GM18499 (cell line): ENCODE results near the gene KCNG3.

Source experiments
- ATAC-seq: cut with Tn5 transposase; IDR thresholded peaks from one replicate; pipeline ENCODE4 v1.9.1; 2021; ENCODE audit warnings: moderate number of reproducible peaks; ENCODE audit not compliant: insufficient read depth, unreplicated experiment

The KCNG3 gene, protein sequence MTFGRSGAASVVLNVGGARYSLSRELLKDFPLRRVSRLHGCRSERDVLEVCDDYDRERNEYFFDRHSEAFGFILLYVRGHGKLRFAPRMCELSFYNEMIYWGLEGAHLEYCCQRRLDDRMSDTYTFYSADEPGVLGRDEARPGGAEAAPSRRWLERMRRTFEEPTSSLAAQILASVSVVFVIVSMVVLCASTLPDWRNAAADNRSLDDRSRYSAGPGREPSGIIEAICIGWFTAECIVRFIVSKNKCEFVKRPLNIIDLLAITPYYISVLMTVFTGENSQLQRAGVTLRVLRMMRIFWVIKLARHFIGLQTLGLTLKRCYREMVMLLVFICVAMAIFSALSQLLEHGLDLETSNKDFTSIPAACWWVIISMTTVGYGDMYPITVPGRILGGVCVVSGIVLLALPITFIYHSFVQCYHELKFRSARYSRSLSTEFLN

DNA sequence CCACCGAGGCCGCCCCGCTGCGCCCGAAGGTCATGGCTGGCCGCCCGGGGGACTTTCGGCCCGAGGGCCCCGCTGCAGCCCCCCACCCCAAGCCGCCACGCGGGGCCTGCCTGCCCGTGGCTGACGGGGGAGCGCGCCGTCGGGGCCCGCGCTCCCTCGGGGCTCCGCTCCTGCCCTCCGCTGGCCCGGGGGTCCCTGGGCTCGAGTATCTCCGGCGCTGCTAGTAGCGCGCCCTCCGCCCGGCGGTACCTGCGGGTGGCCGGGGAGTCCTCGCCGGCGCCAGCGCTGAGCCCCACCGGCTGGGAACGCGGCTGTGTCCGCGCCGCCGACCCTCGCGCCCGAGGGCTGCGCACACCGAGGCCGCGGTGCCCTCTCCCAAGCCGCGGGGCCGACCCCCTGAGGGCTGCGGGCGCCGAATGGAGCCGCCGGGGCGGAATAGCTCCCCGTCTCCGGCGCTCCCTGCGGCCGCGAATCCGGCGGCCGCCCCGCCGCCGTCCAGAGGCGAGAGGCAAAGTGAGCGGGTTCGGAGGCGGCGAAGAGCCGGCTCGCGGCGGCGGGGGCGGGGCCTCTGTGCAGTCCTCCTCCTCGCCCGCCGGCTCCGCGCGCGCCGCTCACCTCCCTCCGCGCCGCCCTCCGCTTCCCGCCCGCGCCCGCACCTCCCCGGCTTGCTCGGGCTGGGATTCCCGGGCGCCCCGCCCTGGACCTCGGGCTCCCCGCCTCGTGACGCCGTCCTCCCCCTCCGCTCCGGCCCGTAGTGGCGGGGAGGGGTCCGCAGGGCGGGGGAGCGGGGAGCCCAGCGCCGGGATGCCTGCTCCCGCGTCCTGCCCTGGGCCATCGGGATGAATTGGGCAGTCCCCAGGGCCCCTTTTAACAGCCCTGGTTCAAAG is at the start of gene KCNG3:
KCNG3 (minus strand) TSS at position 515 of the 887 bp plus-strand sequence; CDS start at position 34, 481 bp downstream.
- ATAC-seq: no peak

DNA sequence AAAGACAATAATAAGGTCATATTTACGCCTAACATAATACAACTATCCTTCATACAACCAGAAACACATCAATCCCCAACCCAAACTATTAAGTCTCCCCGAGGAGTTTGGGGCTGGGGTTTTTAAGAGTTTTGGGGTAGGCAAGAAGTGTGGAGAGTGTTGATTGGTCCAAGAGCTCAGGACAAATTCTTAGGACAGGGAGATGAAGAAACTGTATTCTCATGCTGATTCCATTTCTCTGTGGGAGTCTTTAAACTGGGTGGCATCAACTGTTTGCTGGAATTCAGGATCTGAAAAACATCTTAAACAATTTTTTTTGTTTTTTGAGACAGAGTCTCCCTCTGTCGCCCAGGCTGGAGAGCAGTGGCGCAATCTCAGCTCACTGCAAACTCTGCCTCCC is 49.1 kb upstream of the KCNG3 start:
- ATAC-seq: no peak

DNA sequence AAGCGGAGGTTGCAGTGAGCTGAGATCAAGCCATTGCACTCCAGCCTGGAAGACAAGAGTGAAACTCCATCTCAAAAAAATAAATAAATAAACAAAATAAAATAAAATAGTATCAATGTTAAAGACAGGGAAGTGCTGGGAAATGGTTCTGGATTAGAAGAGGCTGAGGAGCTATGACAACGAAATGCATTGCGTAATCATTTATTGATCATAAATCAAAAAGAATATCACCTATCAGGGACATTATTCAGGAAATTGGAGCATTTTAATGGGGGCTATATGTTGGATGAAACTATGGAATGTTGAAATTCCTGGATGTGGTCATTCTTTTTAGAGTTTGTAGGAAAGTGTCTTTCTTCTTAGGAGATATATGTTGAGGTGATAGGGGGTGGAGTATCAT is 43.7 kb upstream of the KCNG3 start:
- ATAC-seq: no peak

DNA sequence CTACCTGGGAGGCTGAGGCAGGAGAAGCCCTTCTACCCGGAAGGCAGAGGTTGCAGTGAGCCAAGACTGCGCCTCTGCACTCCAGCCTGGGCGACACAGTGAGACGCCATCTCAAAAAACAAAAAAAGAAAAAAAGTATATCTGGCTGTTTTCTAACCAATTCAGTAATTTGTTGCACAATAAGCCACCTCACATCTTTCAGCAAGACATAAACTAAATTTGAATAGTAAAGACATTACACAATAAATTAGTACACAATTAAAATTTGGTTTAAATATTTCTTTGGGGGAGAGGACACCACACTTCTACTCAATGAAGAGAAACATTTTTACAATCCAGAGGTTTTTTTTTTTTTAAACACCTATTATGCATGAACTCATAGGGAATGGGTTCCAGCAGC is 38.6 kb upstream of the KCNG3 start:
- ATAC-seq: no peak

DNA sequence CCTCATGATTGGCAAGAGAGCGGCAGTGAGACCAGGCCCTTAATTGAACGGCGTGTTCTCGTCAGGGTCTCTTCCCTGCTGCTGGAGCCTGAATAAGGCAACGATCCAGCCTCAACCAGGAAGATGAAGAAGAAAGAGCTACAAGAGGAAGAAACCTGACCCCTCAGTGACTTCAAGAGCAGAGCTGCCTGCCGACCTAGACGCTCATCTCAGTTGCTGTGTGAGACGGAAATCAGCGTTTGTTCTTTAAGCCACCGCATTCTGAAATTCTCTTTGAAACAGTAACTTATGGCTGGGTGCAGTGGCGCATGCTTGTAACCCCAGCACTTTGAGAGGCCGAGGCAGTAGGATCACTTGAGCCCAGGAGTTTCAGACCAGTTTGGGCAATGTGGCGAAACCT is 29.6 kb upstream of the KCNG3 start:
- ATAC-seq: no peak

DNA sequence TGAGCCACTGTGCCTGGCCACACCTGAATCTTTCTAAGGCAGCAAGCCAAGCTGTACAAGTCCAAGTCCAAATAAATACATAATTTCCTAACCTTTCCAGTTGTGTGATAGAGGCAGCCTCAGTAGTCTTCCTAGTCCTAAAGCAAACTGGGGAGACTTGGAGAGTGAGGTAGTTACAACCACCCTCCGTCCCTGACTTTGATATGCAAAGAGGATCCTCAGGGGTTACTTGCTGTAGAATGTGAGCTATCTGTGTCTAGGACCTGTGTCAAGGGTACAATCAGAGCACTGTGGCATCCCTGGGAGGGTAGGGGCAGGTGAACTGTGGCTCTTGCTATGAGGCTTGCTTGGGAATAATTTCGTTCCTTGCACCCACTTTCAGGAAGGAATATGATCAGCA is 28.3 kb upstream of the KCNG3 start:
- ATAC-seq: no peak

DNA sequence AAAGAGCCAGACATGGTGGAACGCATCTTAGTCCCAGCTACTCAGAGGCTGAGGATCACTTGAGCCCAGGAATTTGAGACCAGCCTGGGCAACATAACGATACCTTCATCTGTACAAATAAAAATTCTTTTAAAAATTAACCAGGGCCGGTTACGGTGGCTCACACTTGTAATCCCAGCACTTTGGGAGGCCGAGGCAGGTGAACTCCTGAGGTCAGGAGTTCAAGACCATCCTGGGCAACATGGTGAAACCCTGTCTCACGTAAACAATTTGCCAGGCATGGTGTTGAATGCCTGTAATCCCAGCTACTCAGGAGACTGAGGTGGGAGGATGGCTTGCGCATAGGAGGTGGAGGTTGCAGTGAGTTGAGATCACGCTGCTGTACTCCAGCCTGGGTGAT is 25.8 kb upstream of the KCNG3 start:
- ATAC-seq: no peak

DNA sequence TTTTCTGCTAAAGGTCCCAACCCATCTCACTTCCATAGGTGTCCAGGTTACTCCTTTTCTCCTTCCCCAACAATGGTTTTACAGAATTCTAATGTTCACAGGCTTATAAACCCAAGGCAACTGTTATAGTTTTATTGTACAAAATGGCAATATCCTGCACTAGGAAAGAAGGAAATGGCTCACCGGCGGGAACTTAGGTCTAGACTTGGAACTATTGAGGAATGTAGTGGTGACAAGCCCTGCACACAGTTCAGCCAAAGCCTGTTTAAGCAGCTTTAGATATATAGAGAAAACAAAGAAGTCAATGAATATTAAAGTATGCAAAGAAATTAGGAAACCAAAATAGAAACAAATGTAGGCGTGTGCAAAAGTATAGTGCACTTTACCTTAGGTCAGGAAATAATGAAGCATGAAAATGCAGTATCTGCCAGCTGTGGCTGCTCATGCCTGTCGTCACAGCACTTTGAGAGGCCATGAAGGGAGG is 22.7 kb upstream of the KCNG3 start:
- no peak for ATAC-seq

DNA sequence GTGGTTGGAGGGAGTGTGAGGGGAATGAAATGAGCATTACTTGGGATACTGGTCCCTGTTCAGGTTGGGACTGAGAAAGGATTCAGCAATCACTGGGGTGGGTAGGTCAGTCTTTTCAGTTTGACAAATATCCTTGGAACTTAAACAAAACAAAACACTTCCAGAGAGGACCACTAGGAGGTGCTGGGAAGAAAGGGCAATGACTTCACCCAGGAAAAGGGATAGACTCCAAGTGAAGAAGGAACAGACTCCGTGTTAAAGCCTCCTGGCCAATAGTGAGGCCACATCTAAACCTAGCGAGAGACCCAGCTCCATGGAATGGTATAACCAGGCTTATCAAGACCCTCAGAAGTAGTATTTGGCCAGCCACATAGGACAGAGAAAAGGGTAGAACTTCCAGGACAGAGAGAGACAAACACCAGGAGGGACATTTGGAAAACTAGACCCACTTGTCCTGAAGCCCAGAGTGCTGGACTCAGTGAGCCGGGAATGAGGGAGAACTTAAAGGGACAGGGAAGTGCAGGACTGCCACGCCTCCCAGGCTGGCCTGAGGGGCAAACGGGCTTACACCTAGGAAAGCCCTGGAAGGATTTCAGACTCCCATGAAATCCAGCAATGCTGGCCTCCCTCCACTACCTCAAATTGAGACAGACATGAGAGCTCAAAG is 19.6 kb upstream of the KCNG3 start:
- ATAC-seq: no peak

DNA sequence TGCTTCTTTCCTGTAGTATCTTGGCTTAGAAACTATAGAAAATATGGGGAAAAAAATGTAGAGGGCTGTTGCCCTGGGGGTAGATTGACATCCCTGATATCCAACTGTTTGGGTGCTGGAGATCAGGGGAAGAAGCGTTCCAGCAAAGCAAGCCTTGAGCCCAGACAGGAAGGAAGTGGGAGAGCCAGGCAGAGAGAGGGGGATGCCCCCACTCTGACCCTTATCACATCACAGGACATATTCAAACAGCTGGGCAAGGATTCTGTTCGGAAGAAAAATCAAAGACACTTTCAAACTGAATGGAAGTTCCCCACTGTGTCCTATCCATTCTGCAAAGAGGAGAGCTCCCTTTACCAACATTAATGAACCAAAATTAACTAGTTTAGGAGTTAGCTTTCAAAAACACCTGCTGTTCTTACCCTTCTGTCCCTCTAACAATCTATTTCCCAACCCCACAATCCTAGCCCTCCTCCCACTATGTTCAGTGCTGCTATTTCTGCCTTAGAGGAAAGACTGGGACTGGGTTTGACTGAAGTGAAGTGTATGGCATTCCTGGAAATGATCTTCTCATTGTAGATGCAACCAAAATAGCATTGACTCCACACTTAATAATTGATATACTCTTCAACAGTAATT is 16.9 kb upstream of the KCNG3 start:
- no peak for ATAC-seq

DNA sequence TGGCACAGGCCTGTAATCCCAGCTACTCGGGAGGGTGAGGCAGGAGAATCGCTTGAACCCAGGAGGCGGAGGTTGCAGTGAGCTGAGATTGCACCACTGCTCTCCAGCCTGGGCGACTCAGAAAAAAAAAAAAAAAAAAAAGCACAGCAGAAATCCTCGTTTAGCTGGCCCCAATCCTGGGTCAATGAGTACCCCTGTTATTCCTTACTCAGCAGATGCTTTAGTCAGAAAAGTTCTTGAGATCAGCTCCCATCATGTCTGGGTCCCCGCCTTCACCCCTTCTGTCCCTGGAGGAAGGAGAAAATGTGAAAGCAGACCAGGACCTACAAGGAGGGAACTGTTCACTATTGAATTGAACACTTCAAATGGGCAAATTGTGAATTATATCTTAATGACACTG is 16.4 kb upstream of the KCNG3 start:
- ATAC-seq: no peak

DNA sequence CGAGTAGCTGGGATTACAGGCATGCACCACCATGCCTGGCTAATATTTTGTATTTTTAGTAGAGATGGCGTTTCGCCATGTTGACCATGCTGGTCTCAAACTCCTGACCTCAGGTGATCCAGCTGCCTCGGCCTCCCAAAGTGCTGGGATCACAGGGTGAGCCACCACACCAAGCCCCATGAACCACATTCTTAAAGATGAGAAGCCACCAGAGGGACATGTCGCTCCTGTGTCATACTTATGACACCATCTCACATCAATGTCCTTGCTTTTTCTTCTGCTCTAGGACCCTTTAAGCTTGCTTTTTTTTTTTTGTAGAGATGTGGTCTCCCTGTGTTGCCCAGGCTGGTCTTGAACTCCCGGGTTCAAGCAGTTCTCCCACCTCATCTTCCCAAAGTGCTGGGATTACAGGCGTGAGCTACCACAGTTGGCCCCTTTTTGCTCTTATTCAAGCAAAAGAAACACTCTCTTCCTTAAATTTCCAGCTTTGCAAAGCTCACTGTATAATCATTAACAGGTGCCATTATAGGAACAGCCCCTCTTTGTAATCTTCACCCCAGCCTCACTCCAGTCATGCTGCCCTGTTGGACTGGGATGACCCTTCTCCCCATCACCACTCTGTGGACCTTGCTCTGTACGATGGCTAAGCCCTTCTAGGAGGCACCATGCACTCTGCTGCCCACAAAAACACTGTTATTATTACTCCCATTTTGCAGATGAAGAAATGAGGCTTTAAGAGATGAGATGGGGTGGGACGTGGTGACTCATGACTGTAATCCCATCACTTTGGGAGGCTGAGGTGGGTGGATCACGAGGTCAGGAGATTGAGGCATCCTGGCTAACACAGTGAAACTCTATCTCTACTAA is 10.8 kb upstream of the KCNG3 start:
- ATAC-seq: no peak

DNA sequence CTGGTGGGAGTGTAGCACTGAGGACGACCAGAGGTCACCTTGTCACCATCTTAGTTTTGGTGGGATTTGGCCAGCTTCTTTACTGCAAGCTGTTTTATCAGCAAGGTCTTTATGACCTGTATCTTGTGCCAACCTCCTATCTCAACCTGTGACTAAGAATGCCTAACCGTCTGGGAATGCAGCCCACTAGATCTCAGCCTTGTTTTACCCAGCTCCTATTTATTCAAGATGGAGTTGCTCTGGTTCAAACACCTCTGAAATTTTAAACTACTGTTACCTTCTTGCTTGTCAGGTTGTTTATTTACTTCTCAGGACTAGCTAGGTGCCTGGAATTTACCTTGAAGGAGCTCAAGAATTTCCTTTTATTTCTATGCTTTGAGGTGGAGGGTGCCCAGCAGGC is 9.5 kb upstream of the KCNG3 start:
- ATAC-seq: no peak

DNA sequence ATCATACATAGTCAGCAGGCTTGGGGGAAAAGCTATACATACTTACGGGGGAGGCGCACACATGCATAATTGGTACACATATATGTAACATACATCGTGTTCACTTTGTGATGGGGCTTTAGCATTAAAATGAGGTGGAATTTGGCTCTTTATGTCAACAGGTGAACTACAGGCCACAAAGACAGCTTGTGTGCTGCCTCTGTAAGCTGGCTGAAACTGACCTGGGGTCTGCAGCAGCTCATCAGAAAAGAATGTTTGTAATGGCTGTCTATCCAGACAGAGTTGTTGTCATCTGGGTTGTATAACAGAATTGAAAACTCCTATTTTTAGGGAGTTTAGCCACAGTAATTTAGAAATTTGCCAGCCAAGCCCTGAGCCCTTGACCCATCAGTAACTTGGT is 4.7 kb upstream of the KCNG3 start:
- ATAC-seq: no peak

DNA sequence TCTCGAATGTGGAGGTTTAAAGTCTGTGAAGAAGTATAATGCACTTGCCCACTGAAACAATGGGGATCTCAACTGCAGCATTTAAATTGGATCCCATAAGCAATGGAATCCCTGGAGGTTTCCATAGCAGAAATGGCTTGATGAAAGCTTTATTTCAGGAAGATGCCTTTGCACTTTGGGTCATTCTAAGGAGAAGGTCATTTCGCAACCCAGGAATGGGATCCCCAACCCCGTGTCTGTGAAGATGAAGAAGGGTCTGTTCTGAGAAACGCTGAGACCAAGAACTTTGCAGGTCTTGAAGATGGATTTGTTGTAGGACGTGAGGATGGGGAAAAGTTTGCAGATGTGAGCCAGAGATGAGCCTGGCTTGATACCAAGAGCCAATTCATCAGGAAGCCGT is 1.8 kb upstream of the KCNG3 start:
- ATAC-seq: no peak

DNA sequence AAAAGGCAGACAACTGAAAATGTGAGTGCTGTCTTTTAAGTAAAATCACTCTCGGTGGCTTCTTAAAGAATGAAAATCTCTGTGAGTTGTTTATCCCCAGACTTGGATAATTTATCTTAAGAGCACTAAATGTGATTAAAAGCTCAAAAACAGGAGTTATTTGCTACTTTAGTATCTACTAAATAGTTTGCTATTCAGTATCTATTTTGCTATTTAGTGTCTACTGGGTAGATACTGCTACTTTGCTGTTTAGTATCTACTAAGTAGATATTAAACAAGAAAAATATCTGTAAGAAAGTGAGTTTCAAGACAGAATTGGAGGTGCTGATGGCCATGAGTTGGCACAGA is 1.4 kb upstream of the KCNG3 start:
- ATAC-seq: no peak

DNA sequence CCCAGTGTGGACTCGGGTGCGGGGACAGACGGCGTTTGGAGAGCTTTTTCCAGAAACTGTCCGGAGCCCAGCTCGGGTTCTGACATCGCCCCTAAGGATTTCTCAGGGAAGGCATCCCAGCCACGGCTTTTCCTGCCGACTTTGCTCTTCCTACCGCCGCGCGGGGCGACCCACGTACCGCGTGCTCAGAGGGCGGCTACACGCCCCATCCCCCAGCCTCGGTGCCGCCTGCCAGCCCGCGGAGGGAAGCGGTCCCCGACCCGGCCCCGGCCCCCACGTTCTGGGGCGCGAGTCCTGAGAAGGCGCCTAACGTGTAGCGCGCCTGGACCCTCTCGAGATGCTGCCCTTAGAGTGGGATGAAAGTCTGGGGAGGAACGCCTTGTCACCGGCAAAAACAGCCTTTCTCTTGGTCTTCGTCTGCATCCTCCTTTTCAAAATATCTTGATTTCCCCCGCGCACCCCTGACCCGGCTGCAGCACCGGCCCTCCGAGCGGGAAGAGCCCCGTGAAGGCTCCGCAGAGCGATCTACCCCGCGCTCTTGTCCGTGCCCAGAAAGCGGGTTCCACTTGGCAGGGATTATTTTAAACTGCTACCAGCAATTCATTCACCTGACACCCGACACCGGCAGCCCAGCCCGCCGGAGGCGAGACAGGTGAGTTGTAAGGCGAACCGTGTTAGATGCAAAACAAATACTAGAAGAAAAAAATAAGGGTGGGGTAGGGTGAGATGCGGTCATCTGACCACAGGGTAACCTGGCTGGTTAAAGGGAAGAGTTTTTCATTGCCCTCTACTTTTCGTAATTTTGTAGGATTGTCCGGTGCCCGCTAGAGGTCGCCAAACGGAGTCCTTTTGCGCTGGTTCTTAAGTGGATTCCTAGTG is 812 bp upstream of the KCNG3 start:
- no peak for ATAC-seq

DNA sequence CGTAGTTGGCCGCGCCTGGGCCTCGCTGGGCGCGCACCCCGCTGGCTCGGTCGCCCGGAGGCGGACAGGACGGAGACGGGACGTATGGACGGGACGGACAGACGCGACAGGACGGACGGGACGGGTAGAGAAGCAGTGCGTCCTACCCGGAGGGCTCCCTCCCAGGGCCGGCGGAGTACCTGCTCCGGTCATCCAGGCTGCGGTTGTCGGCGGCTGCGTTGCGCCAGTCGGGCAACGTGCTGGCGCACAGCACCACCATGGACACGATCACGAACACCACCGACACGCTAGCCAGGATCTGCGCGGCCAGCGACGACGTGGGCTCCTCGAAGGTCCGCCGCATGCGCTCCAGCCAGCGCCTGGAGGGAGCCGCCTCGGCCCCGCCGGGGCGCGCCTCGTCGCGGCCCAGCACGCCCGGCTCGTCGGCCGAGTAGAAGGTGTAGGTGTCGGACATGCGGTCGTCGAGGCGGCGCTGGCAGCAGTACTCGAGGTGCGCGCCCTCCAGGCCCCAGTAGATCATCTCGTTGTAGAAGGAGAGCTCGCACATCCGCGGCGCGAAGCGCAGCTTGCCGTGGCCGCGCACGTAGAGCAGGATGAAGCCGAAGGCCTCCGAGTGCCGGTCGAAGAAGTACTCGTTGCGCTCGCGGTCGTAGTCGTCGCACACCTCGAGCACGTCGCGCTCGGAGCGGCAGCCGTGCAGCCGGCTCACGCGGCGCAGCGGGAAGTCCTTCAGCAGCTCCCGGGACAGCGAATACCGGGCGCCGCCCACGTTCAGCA is 903 bp downstream of the KCNG3 start:
- no peak for ATAC-seq
